ENCODE measurements around the gene TMEM54. TPM values are rescaled to one million over a fixed set of nuclear protein-coding genes. Genes with fewer than 3 reads are reported as not detected.
A peak's percentile ranks its signal among the peaks of the same experiment; 100 is the strongest.

The TMEM54 gene
- total RNA-seq, 1 donor from 2014 or later = 0.49 TPM

- no peaks in the 10 kb centered on the region for H3K9me3 Mint-ChIP-seq (ENCODE audit: unreplicated experiment)
- no peaks in the 10 kb centered on the region for H3K4me1 Mint-ChIP-seq (ENCODE audit: unreplicated experiment)
- TF ChIP-seq CTCF (IDR thresholded peaks at IDR 0.05; ENCODE audit: unreplicated experiment) = no peak
- no peak overlapping the region for H3K4me3 Mint-ChIP-seq (ENCODE audit: unreplicated experiment)
- H3K27ac Mint-ChIP-seq (ENCODE audit: unreplicated experiment) = no peak overlapping the region
- peaks cover 6% of the 10 kb centered on the region for H3K27me3 Mint-ChIP-seq (ENCODE audit: unreplicated experiment)
- DNase-seq (ENCODE audit: low spot score) = no peak
- no peaks in the 10 kb centered on the region for H3K36me3 Mint-ChIP-seq (ENCODE audit: low read depth, unreplicated experiment)
These were observed 17.2 kb downstream of the TMEM54 start for GRCh38 chr1:32884032-32884372.

GRCh38 chr1:32883338-32884031 is 17.7 kb downstream of the TMEM54 start:
- no peak for TF ChIP-seq CTCF (IDR thresholded peaks at IDR 0.05; ENCODE audit: unreplicated experiment)
- H3K36me3 Mint-ChIP-seq (ENCODE audit: low read depth, unreplicated experiment) = no peaks in the 10 kb centered on the region
- no peaks in the 10 kb centered on the region for H3K9me3 Mint-ChIP-seq (ENCODE audit: unreplicated experiment)
- DNase-seq (ENCODE audit: low spot score) = no peak
- no peak overlapping the region for H3K4me3 Mint-ChIP-seq (ENCODE audit: unreplicated experiment)
- peaks cover 6% of the 10 kb centered on the region for H3K27me3 Mint-ChIP-seq (ENCODE audit: unreplicated experiment)
- no peaks in the 10 kb centered on the region for H3K4me1 Mint-ChIP-seq (ENCODE audit: unreplicated experiment)
- H3K27ac Mint-ChIP-seq (ENCODE audit: unreplicated experiment) = peak overlapping the region; percentile 24

GRCh38 chr1:32881871-32882850 is 19.0 kb downstream of the TMEM54 start:
- Mint-ChIP-seq H3K27me3 (ENCODE audit: unreplicated experiment) (peaks cover 2% of the 10 kb centered on the region), H3K4me1 (ENCODE audit: unreplicated experiment) (no peaks in the 10 kb centered on the region), H3K4me3 (ENCODE audit: unreplicated experiment) (no peak overlapping the region), H3K36me3 (ENCODE audit: low read depth, unreplicated experiment) (no peaks in the 10 kb centered on the region), H3K9me3 (ENCODE audit: unreplicated experiment) (no peaks in the 10 kb centered on the region), H3K27ac (ENCODE audit: unreplicated experiment) (no peak overlapping the region)
- no peak for DNase-seq (ENCODE audit: low spot score)
- no peak for TF ChIP-seq CTCF (IDR thresholded peaks at IDR 0.05; ENCODE audit: unreplicated experiment)

- Mint-ChIP-seq H3K4me1 (ENCODE audit: unreplicated experiment) (no peaks in the 10 kb centered on the region), H3K27ac (ENCODE audit: unreplicated experiment) (no peak overlapping the region), H3K9me3 (ENCODE audit: unreplicated experiment) (no peaks in the 10 kb centered on the region), H3K27me3 (ENCODE audit: unreplicated experiment) (no peaks in the 10 kb centered on the region), H3K4me3 (ENCODE audit: unreplicated experiment) (no peak overlapping the region), H3K36me3 (ENCODE audit: low read depth, unreplicated experiment) (no peaks in the 10 kb centered on the region)
- no peak for TF ChIP-seq CTCF (IDR thresholded peaks at IDR 0.05; ENCODE audit: unreplicated experiment)
- no peak for DNase-seq (ENCODE audit: low spot score)
These were observed 19.9 kb downstream of the TMEM54 start for GRCh38 chr1:32881291-32881690.

GRCh38 chr1:32878637-32879041 is 22.6 kb downstream of the TMEM54 start:
- H3K27me3 Mint-ChIP-seq (ENCODE audit: unreplicated experiment) = peaks cover 2% of the 10 kb centered on the region
- no peaks in the 10 kb centered on the region for H3K4me1 Mint-ChIP-seq (ENCODE audit: unreplicated experiment)
- no peaks in the 10 kb centered on the region for H3K9me3 Mint-ChIP-seq (ENCODE audit: unreplicated experiment)
- TF ChIP-seq CTCF (IDR thresholded peaks at IDR 0.05; ENCODE audit: unreplicated experiment) = no peak
- DNase-seq (ENCODE audit: low spot score) = no peak
- no peaks in the 10 kb centered on the region for H3K36me3 Mint-ChIP-seq (ENCODE audit: low read depth, unreplicated experiment)
- H3K27ac Mint-ChIP-seq (ENCODE audit: unreplicated experiment) = no peak overlapping the region
- no peak overlapping the region for H3K4me3 Mint-ChIP-seq (ENCODE audit: unreplicated experiment)

Data from endothelial cell (in vitro differentiated cells).